Stomach (tissue), 9 donors: Measurements from ENCODE around the gene MACROD1. TPM values are rescaled to one million over a fixed set of nuclear protein-coding genes. Genes with fewer than 3 reads are reported as not detected.

Experiments
- DNase-seq, 2 donors: peaks; one replicate each; pipeline versions ENCODE4 v3.0.0 to v3.0.0-alpha.2; 2013 to 2019
- H3K27ac ChIP-seq, 5 donors: fragments of 200-600 bp in 4 of 5; sonication (generic) in 4 of 5; one replicate each; pipeline ENCODE4 v1.5.1; 2013 to 2019; ENCODE audit warnings: mild to moderate bottlenecking in 1 of 5, moderate library complexity in 1 of 5
- H3K27me3 ChIP-seq, 3 donors: fragments of 200-600 bp; sonication (generic); one replicate each; pipeline ENCODE4 v1.5.1; 2017 to 2019; ENCODE audit warnings: mixed run types in 1 of 3
- H3K36me3 ChIP-seq, 4 donors: fragments of 200-600 bp; sonication (generic); 1 replicate in 3 of 4; 2 replicates in 1 of 4; pipeline ENCODE4 v1.5.1; 2016 to 2019
- H3K4me1 ChIP-seq, 4 donors: fragments of 200-600 bp; sonication (generic); one replicate each; pipeline ENCODE4 v1.5.1; 2016 to 2019
- H3K4me3 ChIP-seq, 4 donors: fragments of 200-600 bp; sonication (generic) in 3 of 4; one replicate each; pipeline ENCODE4 v1.5.1; 2016 to 2019; ENCODE audit warnings: mild to moderate bottlenecking in 1 of 4
- H3K9me3 ChIP-seq, 4 donors: fragments of 200-600 bp; sonication (generic); one replicate each; pipeline ENCODE4 v1.5.1; 2016 to 2019
- EP300 ChIP-seq: sonication (generic); formaldehyde crosslinking; IDR thresholded peaks from one replicate; pipeline ENCODE4 v1.6.1; 2017; ENCODE audit warnings: antibody characterized with exemption
- POLR2A ChIP-seq, 4 donors: fragments of 450-650 bp; IDR thresholded peaks; one replicate each; pipeline ENCODE4 v1.6.1; 2016; ENCODE audit warnings: antibody characterized with exemption in 4 of 4, control low read depth in 2 of 4, mild to moderate bottlenecking in 1 of 4, moderate library complexity in 1 of 4
- POLR2AphosphoS5 ChIP-seq, 3 donors: sonication (generic); formaldehyde crosslinking; IDR thresholded peaks; one replicate each; pipeline ENCODE4 v1.6.1; 2016; ENCODE audit warnings: antibody characterized with exemption in 3 of 3
- WGBS, 5 donors: extraction: QIAGEN DNeasy Blood & Tissue Kit in 3 of 5; methylation state at CpG; one replicate each; pipeline versions ENCODE4 v1.1.5 to v1.1.7; 2013 to 2018; 5-methylcytosine and 5-hydroxymethylcytosine counted together
- intact Hi-C: fragments of 100-400 bp; cut with DNase I; formaldehyde crosslinking; loops from one replicate; pipeline ENCODE4 v1.15.1; 2023; ENCODE audit warnings: low total_unique reads
- polyA plus RNA-seq, 3 donors: library from polyadenylated mRNA; stranded (reverse); fragments of 200-250 nt; gene quantifications; one replicate each; pipeline ENCODE4 v1.2.3, GENCODE V29; 2013
- total RNA-seq, 5 donors: library from RNA; depleted of rRNA; stranded (reverse); fragments of >200 nt; gene quantifications; one replicate each; pipeline versions ENCODE4 v1.1.0 to v1.2.3, GENCODE V29; 2014 to 2016
- TF ChIP-seq, protein P1 (sequence below), 7 experiments: fragments of 450-650 bp in 4 of 7; fragments of 200-600 bp in 3 of 7; sonication (generic) in 3 of 7; IDR thresholded peaks; one replicate each; pipeline ENCODE4 v1.5.1; 2016 to 2019; ENCODE audit warnings: antibody characterized with exemption in 7 of 7, control low read depth in 2 of 7, mild to moderate bottlenecking in 1 of 7
- donor health status: healthy with polysubstance abuse.
- donor health status: Bipolar disorder and iron deficiency.
- donor health status: healthy.

The MACROD1 gene
- total and polyA plus RNA-seq, 8 donors: 18.0 to 283 (median 47.4) TPM

DNA sequence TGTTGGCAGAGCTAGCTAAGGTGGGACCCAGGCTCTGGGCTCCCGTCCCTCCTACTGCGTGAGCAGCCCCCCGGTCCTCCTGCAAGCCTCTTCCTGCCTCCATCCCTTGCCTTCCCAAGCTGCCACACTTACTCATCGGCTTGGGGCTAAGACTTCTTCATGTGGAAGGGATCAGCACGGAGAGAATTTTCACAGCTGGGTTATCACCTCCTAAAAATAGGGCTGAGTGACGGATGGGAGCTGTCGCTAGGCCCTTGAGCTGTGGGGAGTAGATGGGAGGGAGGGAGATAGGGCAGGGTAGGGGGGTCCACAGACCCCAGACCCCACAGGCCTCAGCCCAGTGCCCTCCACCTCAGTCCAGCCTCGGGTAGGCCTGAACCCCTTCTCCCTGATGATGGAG is 89.2 kb downstream of the MACROD1 start:
- DNase-seq: no peak
- Histone ChIP-seq H3K36me3 (no peaks in the 10 kb centered on the region), H3K27me3 (no peaks in the 10 kb centered on the region), H3K4me3 (no peak overlapping the region), H3K27ac (no peak overlapping the region), H3K9me3 (no peaks in the 10 kb centered on the region), H3K4me1 (peaks cover 0 to 8% (median 0%) of the 10 kb centered on the region in 4 donors)
- WGBS, 5 donors: 77 to 91% (median 85%) methylated on average over 8 of the region's 8 CpGs
- intact Hi-C loops: no loop called here
- no peak for TF ChIP-seq POLR2A (IDR thresholded peaks at IDR 0.05)
- TF ChIP-seq EP300: no peak
- TF ChIP-seq, protein P1, sequence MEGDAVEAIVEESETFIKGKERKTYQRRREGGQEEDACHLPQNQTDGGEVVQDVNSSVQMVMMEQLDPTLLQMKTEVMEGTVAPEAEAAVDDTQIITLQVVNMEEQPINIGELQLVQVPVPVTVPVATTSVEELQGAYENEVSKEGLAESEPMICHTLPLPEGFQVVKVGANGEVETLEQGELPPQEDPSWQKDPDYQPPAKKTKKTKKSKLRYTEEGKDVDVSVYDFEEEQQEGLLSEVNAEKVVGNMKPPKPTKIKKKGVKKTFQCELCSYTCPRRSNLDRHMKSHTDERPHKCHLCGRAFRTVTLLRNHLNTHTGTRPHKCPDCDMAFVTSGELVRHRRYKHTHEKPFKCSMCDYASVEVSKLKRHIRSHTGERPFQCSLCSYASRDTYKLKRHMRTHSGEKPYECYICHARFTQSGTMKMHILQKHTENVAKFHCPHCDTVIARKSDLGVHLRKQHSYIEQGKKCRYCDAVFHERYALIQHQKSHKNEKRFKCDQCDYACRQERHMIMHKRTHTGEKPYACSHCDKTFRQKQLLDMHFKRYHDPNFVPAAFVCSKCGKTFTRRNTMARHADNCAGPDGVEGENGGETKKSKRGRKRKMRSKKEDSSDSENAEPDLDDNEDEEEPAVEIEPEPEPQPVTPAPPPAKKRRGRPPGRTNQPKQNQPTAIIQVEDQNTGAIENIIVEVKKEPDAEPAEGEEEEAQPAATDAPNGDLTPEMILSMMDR (IDR thresholded peaks at IDR 0.05): no peak
- TF ChIP-seq POLR2AphosphoS5 (IDR thresholded peaks at IDR 0.05): no peak

DNA sequence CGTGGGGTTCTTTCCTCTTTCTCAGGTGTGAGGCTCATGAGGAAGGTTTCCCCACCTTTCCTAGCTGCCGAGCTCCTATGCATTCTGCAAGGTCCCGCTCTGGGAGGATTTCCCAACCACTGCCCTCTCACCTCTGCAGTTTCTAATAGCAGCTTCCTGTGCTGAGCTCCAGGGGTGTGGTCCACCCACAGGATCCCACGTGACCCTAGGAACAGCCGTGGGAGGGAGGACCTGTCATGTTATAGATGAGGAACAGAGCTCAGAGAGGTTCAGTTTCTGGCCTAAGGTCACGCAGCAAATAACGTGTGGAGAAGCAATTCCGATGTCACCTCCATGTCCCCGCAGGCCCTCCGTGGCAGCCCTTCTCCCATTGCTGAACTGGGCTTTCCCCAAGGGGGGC is 91.7 kb downstream of the MACROD1 start:
- WGBS, 5 donors: 79 to 86% (median 80%) methylated on average over 1 to 10 of the region's 10 CpGs
- Histone ChIP-seq H3K36me3 (no peaks in the 10 kb centered on the region), H3K4me1 (peaks cover 0 to 10% (median 0%) of the 10 kb centered on the region in 4 donors), H3K4me3 (no peak overlapping the region), H3K27ac (no peak overlapping the region), H3K27me3 (no peaks in the 10 kb centered on the region), H3K9me3 (no peaks in the 10 kb centered on the region)
- intact Hi-C loops: no loop called here
- no peak for DNase-seq
- no peak for TF ChIP-seq POLR2A (IDR thresholded peaks at IDR 0.05)
- no peak for TF ChIP-seq POLR2AphosphoS5 (IDR thresholded peaks at IDR 0.05)
- TF ChIP-seq EP300: no peak
- TF ChIP-seq, protein P1 (IDR thresholded peaks at IDR 0.05): no peak

DNA sequence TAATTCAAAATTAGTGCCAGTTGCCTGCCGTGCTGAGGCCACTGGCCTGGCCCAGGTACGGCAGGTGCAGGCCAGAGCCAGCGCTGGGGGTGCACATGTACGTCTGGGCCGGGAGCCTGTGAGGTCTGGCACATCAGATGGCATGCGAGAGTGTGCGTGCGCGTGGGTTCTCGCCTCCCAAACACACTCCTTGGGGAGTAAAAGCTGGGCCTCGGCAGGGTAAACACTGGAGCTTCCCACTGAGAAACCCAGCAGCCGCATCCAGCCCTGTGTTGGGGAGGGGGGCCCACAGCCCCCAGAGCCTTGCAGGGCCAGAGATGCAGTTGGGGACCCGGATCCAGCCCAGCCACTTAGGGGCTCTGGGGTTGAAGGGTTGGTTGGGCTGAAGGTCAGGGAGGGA is 92.4 kb downstream of the MACROD1 start:
- Histone ChIP-seq H3K27me3 (no peaks in the 10 kb centered on the region), H3K4me1 (peaks cover 0 to 10% (median 0%) of the 10 kb centered on the region in 4 donors), H3K9me3 (no peaks in the 10 kb centered on the region), H3K4me3 (no peak overlapping the region), H3K36me3 (no peaks in the 10 kb centered on the region), H3K27ac (no peak overlapping the region)
- intact Hi-C loops: no loop called here
- WGBS, 5 donors: 40 to 85% (median 78%) methylated on average over 1 to 13 of the region's 13 CpGs
- no peak for DNase-seq
- TF ChIP-seq EP300 (no peak), POLR2A (IDR thresholded peaks at IDR 0.05) (no peak)
- TF ChIP-seq, protein P1 (IDR thresholded peaks at IDR 0.05): no peak

DNA sequence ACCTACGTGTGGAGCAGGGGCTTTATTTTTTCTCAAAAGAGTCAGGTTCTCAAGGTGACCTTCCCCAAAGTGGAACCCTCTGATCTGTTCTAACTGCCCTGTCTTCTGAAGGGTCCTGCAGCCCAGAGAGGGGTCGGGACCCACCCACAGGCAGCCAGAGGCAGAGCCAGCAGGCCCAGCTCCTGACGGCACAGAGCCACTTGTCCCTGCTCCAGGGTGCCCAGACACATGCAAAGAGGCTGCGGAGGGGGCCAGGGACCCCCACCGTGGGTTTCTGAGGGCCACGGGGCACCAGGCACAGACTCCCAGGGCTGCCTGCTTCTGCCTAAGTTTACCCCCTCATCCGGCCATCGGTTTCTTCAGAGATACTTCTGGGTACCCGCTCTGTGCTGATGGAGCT is 93.0 kb downstream of the MACROD1 start:
- Histone ChIP-seq H3K27ac (no peak overlapping the region), H3K4me1 (peaks cover 0 to 10% (median 0%) of the 10 kb centered on the region in 4 donors), H3K27me3 (no peaks in the 10 kb centered on the region), H3K4me3 (no peak overlapping the region), H3K36me3 (no peaks in the 10 kb centered on the region), H3K9me3 (no peaks in the 10 kb centered on the region)
- WGBS, 5 donors: 86 to 91% (median 90%) methylated on average over 1 to 9 of the region's 9 CpGs
- no peak for DNase-seq
- intact Hi-C loops: no loop called here
- no peak for TF ChIP-seq EP300
- TF ChIP-seq, protein P1 (IDR thresholded peaks at IDR 0.05): no peak
- TF ChIP-seq POLR2A (IDR thresholded peaks at IDR 0.05): no peak
- no peak for TF ChIP-seq POLR2AphosphoS5 (IDR thresholded peaks at IDR 0.05)
